HEK293 (cell line): Measurements from ENCODE around the gene TMEM11.

Source experiments
- ATF2 ChIP-seq: fragments of 450-650 bp; formaldehyde crosslinking; IDR thresholded peaks from 2 replicates; pipeline ENCODE4 v1.5.1; 2016; ENCODE audit warnings: missing biosample characterization, missing genetic modification characterization, low read depth
- GLI4 ChIP-seq: fragments of 450-650 bp; formaldehyde crosslinking; IDR thresholded peaks from 2 replicates; pipeline ENCODE4 v1.5.1; 2016; ENCODE audit warnings: missing biosample characterization, missing genetic modification characterization
- IKZF3 ChIP-seq: fragments of 450-650 bp; IDR thresholded peaks from 2 replicates; pipeline ENCODE4 v1.5.0; 2018; ENCODE audit warnings: missing biosample characterization, mild to moderate bottlenecking, missing genetic modification characterization, moderate library complexity
- KLF10 ChIP-seq: fragments of 450-650 bp; IDR thresholded peaks from 2 replicates; pipeline ENCODE4 v1.5.1; 2018; ENCODE audit warnings: missing biosample characterization, mild to moderate bottlenecking, missing genetic modification characterization
- MEIS1 ChIP-seq: sonication (generic); formaldehyde crosslinking; IDR thresholded peaks from 2 replicates; pipeline ENCODE4 v1.8.1; 2022; ENCODE audit warnings: missing genetic modification reagents, mild to moderate bottlenecking, borderline replicate concordance
- SCRT1 ChIP-seq: fragments of 450-650 bp; formaldehyde crosslinking; IDR thresholded peaks from 2 replicates; pipeline ENCODE4 v1.5.1; 2016; ENCODE audit warnings: missing biosample characterization, missing genetic modification characterization, borderline replicate concordance
- SP7 ChIP-seq: fragments of 450-650 bp; formaldehyde crosslinking; IDR thresholded peaks from 2 replicates; pipeline ENCODE4 v1.5.1; 2016; ENCODE audit warnings: missing biosample characterization, missing genetic modification characterization
- ZBTB17 ChIP-seq: fragments of 450-650 bp; formaldehyde crosslinking; IDR thresholded peaks from 2 replicates; pipeline ENCODE4 v1.5.1; 2016; ENCODE audit warnings: missing biosample characterization, missing genetic modification characterization
- ZBTB21 ChIP-seq: fragments of 450-650 bp; formaldehyde crosslinking; IDR thresholded peaks from 2 replicates; pipeline ENCODE4 v1.5.1; 2017; ENCODE audit warnings: missing biosample characterization, missing genetic modification characterization
- ZBTB8A ChIP-seq: fragments of 450-650 bp; formaldehyde crosslinking; IDR thresholded peaks from 2 replicates; pipeline ENCODE4 v1.5.1; 2016; ENCODE audit warnings: missing biosample characterization, missing genetic modification characterization
- ZFP37 ChIP-seq: fragments of 450-650 bp; formaldehyde crosslinking; IDR thresholded peaks from 2 replicates; pipeline ENCODE4 v1.5.1; 2016; ENCODE audit warnings: missing biosample characterization, missing genetic modification characterization
- ZNF169 ChIP-seq: fragments of 450-650 bp; formaldehyde crosslinking; IDR thresholded peaks from 2 replicates; pipeline ENCODE4 v1.5.1; 2016; ENCODE audit warnings: missing biosample characterization, missing genetic modification characterization
- ZNF175 ChIP-seq: fragments of 450-650 bp; formaldehyde crosslinking; IDR thresholded peaks from 2 replicates; pipeline ENCODE4 v1.5.1; 2016; ENCODE audit warnings: missing biosample characterization, missing genetic modification characterization
- ZNF24 ChIP-seq: fragments of 450-650 bp; formaldehyde crosslinking; IDR thresholded peaks from 2 replicates; pipeline ENCODE4 v1.5.1; 2016; ENCODE audit warnings: missing biosample characterization, missing genetic modification characterization
- ZNF302 ChIP-seq: fragments of 450-650 bp; formaldehyde crosslinking; IDR thresholded peaks from 2 replicates; pipeline ENCODE4 v1.5.1; 2016; ENCODE audit warnings: missing biosample characterization, missing genetic modification characterization, low read depth
- ZNF311 ChIP-seq: fragments of 450-650 bp; formaldehyde crosslinking; IDR thresholded peaks from 2 replicates; pipeline ENCODE4 v1.5.1; 2017; ENCODE audit warnings: missing biosample characterization, missing genetic modification characterization, borderline replicate concordance
- ZNF350 ChIP-seq: fragments of 450-650 bp; formaldehyde crosslinking; IDR thresholded peaks from 2 replicates; pipeline ENCODE4 v1.5.0; 2017; ENCODE audit warnings: missing biosample characterization, mild to moderate bottlenecking, missing genetic modification characterization
- ZNF37A ChIP-seq: fragments of 450-650 bp; IDR thresholded peaks from 2 replicates; pipeline ENCODE4 v1.5.1; 2018; ENCODE audit warnings: missing biosample characterization, missing genetic modification characterization
- ZNF423 ChIP-seq: fragments of 450-650 bp; formaldehyde crosslinking; IDR thresholded peaks from 2 replicates; pipeline ENCODE4 v1.5.1; 2016; ENCODE audit warnings: missing biosample characterization, missing genetic modification characterization
- ZNF580 ChIP-seq: fragments of 450-650 bp; formaldehyde crosslinking; IDR thresholded peaks from 2 replicates; pipeline ENCODE4 v1.5.1; 2016; ENCODE audit warnings: missing biosample characterization, missing genetic modification characterization
- ZNF621 ChIP-seq: fragments of 450-650 bp; formaldehyde crosslinking; IDR thresholded peaks from 2 replicates; pipeline ENCODE4 v1.5.1; 2017; ENCODE audit warnings: missing biosample characterization, missing genetic modification characterization
- ZNF692 ChIP-seq: fragments of 450-650 bp; formaldehyde crosslinking; IDR thresholded peaks from 2 replicates; pipeline ENCODE4 v1.5.1; 2016; ENCODE audit warnings: missing biosample characterization, missing genetic modification characterization
- ZNF701 ChIP-seq: fragments of 450-650 bp; formaldehyde crosslinking; IDR thresholded peaks from 2 replicates; pipeline ENCODE4 v1.5.1; 2016; ENCODE audit warnings: missing biosample characterization, missing genetic modification characterization
- ZNF747 ChIP-seq: fragments of 450-650 bp; formaldehyde crosslinking; IDR thresholded peaks from 2 replicates; pipeline ENCODE4 v1.5.1; 2016; ENCODE audit warnings: missing biosample characterization, missing genetic modification characterization
- ZNF792 ChIP-seq: fragments of 450-650 bp; formaldehyde crosslinking; IDR thresholded peaks from 2 replicates; pipeline ENCODE4 v1.5.1; 2016; ENCODE audit warnings: missing biosample characterization, missing genetic modification characterization
- ZSCAN30 ChIP-seq: fragments of 450-650 bp; IDR thresholded peaks from 2 replicates; pipeline ENCODE4 v1.5.1; 2018; ENCODE audit warnings: missing biosample characterization, mild to moderate bottlenecking, missing genetic modification characterization, moderate library complexity
- TF ChIP-seq, protein P1 (sequence below): fragments of 450-650 bp; formaldehyde crosslinking; IDR thresholded peaks from 2 replicates; pipeline ENCODE4 v1.5.1; 2016; ENCODE audit warnings: missing biosample characterization, missing genetic modification characterization, borderline replicate concordance
- TF ChIP-seq, protein P2 (sequence below): fragments of 450-650 bp; formaldehyde crosslinking; IDR thresholded peaks from 2 replicates; pipeline ENCODE4 v1.5.1; 2016; ENCODE audit warnings: missing biosample characterization, missing genetic modification characterization
- TF ChIP-seq, protein P3 (sequence below): fragments of 450-650 bp; formaldehyde crosslinking; IDR thresholded peaks from 2 replicates; pipeline ENCODE4 v1.5.1; 2017; ENCODE audit warnings: missing biosample characterization, missing genetic modification characterization

TMEM11 gene

DNA sequence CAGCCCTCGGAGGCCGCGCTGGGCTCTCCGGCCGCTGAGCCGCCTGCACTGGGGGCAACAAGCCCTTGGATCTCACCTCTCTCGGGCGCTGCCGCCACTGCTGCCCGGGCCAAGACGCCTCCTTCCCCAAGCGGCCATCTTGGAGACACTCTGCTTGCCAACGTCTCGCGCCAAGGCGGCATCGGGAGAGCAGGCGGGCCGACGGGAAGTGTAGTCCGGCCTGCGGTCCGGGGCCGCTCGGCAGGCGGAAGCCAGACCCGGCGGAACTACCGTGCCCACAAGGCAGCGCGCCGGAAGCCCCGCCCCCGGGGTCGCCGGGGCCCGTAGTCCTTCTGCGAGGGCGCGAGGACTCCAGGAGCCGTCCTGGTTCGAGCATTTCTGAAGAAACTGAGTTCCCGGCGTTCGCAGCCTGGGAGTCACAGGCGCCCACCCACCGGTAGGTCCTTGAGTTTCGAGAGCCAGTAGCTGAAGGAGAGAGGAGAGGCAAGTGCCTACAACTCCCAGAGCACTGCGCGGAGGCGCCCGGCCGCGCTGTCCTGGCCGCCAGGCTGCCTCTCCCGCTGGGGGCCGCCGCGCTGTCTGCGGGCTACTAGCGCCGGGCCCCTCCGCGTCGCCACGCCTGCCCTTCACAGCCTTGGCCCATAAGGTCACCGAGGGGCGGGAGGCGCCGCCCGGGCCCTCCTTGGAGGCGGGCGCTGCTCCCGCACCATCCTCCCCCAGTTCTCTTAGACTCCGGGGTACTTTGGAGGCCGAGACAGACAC is at the start of gene TMEM11 (continued):
- TF ChIP-seq ATF2 (tag by site-specific recombination) (no peak), ZNF302 (tag by site-specific recombination) (no peak), MEIS1 (no peak), ZBTB8A (tag by site-specific recombination) (peak; percentile 38), ZFP37 (no peak), ZNF24 (tag by site-specific recombination) (no peak), ZNF37A (tag by site-specific recombination) (no peak), SCRT1 (tag by site-specific recombination) (no peak), ZNF423 (tag by site-specific recombination) (no peak), ZSCAN30 (tag by site-specific recombination) (peak; percentile 58; the same call in 1 of the 2 replicates), ZNF580 (tag by site-specific recombination) (0 out of 2 replicates have a peak, but pooled peaks have one; percentile 20), ZNF701 (no peak), ZNF350 (tag by site-specific recombination) (no peak), IKZF3 (0 out of 2 replicates have a peak, but pooled peaks have one; percentile 58), ZNF175 (no peak), ZBTB21 (tag by site-specific recombination) (no peak), KLF10 (tag by site-specific recombination) (peak; percentile 53; the same call in 1 of the 2 replicates), ZNF692 (tag by site-specific recombination) (peak; percentile 22; the same call in 1 of the 2 replicates), ZNF792 (tag by site-specific recombination) (no peak), ZNF169 (tag by site-specific recombination) (no peak), ZBTB17 (tag by site-specific recombination) (peak; percentile 94), ZNF311 (tag by site-specific recombination) (no peak), GLI4 (tag by site-specific recombination) (peak; percentile 81; the same call in 1 of the 2 replicates), ZNF621 (tag by site-specific recombination) (no peak), SP7 (tag by site-specific recombination) (peak; percentile 75; the same call in 1 of the 2 replicates), ZNF747 (tag by site-specific recombination) (no peak)
- TF ChIP-seq, protein P1, sequence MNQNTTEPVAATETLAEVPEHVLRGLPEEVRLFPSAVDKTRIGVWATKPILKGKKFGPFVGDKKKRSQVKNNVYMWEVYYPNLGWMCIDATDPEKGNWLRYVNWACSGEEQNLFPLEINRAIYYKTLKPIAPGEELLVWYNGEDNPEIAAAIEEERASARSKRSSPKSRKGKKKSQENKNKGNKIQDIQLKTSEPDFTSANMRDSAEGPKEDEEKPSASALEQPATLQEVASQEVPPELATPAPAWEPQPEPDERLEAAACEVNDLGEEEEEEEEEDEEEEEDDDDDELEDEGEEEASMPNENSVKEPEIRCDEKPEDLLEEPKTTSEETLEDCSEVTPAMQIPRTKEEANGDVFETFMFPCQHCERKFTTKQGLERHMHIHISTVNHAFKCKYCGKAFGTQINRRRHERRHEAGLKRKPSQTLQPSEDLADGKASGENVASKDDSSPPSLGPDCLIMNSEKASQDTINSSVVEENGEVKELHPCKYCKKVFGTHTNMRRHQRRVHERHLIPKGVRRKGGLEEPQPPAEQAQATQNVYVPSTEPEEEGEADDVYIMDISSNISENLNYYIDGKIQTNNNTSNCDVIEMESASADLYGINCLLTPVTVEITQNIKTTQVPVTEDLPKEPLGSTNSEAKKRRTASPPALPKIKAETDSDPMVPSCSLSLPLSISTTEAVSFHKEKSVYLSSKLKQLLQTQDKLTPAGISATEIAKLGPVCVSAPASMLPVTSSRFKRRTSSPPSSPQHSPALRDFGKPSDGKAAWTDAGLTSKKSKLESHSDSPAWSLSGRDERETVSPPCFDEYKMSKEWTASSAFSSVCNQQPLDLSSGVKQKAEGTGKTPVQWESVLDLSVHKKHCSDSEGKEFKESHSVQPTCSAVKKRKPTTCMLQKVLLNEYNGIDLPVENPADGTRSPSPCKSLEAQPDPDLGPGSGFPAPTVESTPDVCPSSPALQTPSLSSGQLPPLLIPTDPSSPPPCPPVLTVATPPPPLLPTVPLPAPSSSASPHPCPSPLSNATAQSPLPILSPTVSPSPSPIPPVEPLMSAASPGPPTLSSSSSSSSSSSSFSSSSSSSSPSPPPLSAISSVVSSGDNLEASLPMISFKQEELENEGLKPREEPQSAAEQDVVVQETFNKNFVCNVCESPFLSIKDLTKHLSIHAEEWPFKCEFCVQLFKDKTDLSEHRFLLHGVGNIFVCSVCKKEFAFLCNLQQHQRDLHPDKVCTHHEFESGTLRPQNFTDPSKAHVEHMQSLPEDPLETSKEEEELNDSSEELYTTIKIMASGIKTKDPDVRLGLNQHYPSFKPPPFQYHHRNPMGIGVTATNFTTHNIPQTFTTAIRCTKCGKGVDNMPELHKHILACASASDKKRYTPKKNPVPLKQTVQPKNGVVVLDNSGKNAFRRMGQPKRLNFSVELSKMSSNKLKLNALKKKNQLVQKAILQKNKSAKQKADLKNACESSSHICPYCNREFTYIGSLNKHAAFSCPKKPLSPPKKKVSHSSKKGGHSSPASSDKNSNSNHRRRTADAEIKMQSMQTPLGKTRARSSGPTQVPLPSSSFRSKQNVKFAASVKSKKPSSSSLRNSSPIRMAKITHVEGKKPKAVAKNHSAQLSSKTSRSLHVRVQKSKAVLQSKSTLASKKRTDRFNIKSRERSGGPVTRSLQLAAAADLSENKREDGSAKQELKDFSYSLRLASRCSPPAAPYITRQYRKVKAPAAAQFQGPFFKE (tag by site-specific recombination): no peak
- TF ChIP-seq, protein P2, sequence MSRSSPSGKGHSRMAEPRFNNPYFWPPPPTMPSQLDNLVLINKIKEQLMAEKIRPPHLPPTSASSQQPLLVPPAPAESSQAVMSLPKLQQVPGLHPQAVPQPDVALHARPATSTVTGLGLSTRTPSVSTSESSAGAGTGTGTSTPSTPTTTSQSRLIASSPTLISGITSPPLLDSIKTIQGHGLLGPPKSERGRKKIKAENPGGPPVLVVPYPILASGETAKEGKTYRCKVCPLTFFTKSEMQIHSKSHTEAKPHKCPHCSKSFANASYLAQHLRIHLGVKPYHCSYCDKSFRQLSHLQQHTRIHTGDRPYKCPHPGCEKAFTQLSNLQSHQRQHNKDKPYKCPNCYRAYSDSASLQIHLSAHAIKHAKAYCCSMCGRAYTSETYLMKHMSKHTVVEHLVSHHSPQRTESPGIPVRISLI: no peak
- TF ChIP-seq, protein P3, sequence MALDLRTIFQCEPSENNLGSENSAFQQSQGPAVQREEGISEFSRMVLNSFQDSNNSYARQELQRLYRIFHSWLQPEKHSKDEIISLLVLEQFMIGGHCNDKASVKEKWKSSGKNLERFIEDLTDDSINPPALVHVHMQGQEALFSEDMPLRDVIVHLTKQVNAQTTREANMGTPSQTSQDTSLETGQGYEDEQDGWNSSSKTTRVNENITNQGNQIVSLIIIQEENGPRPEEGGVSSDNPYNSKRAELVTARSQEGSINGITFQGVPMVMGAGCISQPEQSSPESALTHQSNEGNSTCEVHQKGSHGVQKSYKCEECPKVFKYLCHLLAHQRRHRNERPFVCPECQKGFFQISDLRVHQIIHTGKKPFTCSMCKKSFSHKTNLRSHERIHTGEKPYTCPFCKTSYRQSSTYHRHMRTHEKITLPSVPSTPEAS: no peak
